ENCODE data around the gene KDM2B. TPM values are rescaled to one million over a fixed set of nuclear protein-coding genes. Genes with fewer than 3 reads are reported as not detected.
A peak's percentile ranks its signal among the peaks of the same experiment; 100 is the strongest.

Gene KDM2B
- total RNA-seq, 1 experiment from 2014 or later: 45.1 TPM

GRCh38 chr12:121468499-121468801 lies 112.4 kb downstream of the KDM2B start:
- H3K9me2 ChIP-seq (ENCODE audit: insufficient read depth): no peaks in the 10 kb centered on the region
- peaks cover 8% of the 10 kb centered on the region for H3K4me1 ChIP-seq (replicated peaks; ENCODE audit: insufficient read depth)
- POLR2A ChIA-PET (ENCODE audit: unreplicated experiment): no interaction called here
- peaks cover 27% of the 10 kb centered on the region for H3K79me2 ChIP-seq (ENCODE audit: low read depth)
- CTCF ChIA-PET: interaction anchor here (0.6 to 1.6 kb wide), 2 partner anchors 25 to 190 kb away, joined by 3 to 11 read pairs; no protein-coding TSS in a partner anchor
- H4K20me1 ChIP-seq (ENCODE audit: insufficient read depth): peaks cover 12% of the 10 kb centered on the region
- H3F3A ChIP-seq (ENCODE audit: insufficient read depth, low read depth): peaks cover 12% of the 10 kb centered on the region
- no peak overlapping the region for H3K4me3 ChIP-seq
- BruUV-seq (replicated peaks): no TSS peak
- no peak overlapping the region for H3K27ac ChIP-seq
- H3K4me2 ChIP-seq: no peak overlapping the region
- no peak for DNase-seq
- no peaks in the 10 kb centered on the region for H3K27me3 ChIP-seq (ENCODE audit: insufficient read depth, low read depth)
- H3K9me3 ChIP-seq (ENCODE audit: insufficient read depth, low read depth): no peaks in the 10 kb centered on the region
- intact Hi-C loops (cut with micrococcal nuclease; ENCODE audit: unreplicated experiment): no loop called here
- no peaks in the 10 kb centered on the region for H3K36me3 ChIP-seq (ENCODE audit: low read depth)
- no peak overlapping the region for H2AFZ ChIP-seq
- TF ChIP-seq CTCF (conservative IDR thresholded peaks at IDR 0.05): no peak
- TF ChIP-seq EZH2 (IDR thresholded peaks at IDR 0.05; ENCODE audit: low read depth): no peak

GRCh38 chr12:121467638-121468498 lies 113.0 kb downstream of the KDM2B start:
- CTCF ChIA-PET: interaction anchor here (0.6 to 1.6 kb wide), 2 partner anchors 25 to 190 kb away, joined by 3 to 11 read pairs; no protein-coding TSS in a partner anchor
- DNase-seq: no peak
- BruUV-seq (replicated peaks): no TSS peak

More at GRCh38 chr12:121467638-121468498, 113.0 kb downstream of the KDM2B start:
- peaks cover 30% of the 10 kb centered on the region for H3K79me2 ChIP-seq (ENCODE audit: low read depth)
- no peaks in the 10 kb centered on the region for H3K27me3 ChIP-seq (ENCODE audit: insufficient read depth, low read depth)
- H4K20me1 ChIP-seq (ENCODE audit: insufficient read depth): peaks cover 12% of the 10 kb centered on the region
- no peaks in the 10 kb centered on the region for H3K9me3 ChIP-seq (ENCODE audit: insufficient read depth, low read depth)
- H3K9me2 ChIP-seq (ENCODE audit: insufficient read depth): no peaks in the 10 kb centered on the region
- no peaks in the 10 kb centered on the region for H3K36me3 ChIP-seq (ENCODE audit: low read depth)
- POLR2A ChIA-PET (ENCODE audit: unreplicated experiment): no interaction called here
- H3K4me1 ChIP-seq (replicated peaks; ENCODE audit: insufficient read depth): peaks cover 8% of the 10 kb centered on the region
- peaks cover 12% of the 10 kb centered on the region for H3F3A ChIP-seq (ENCODE audit: insufficient read depth, low read depth)
- H2AFZ ChIP-seq: no peak overlapping the region
- TF ChIP-seq EZH2 (IDR thresholded peaks at IDR 0.05; ENCODE audit: low read depth) (no peak), CTCF (conservative IDR thresholded peaks at IDR 0.05) (no peak)
- peak overlapping the region; percentile 50; the same call in 1 of the 2 replicates for H3K4me3 ChIP-seq
- no peak overlapping the region for H3K27ac ChIP-seq
- H3K4me2 ChIP-seq: peak overlapping the region; percentile 73
- intact Hi-C loops (cut with micrococcal nuclease; ENCODE audit: unreplicated experiment): no loop called here
